Breast epithelium (tissue), 3 donors: ENCODE data around the gene ASTN1.

Experiments
- POLR2AphosphoS5 ChIP-seq, 3 donors: sonication (generic); formaldehyde crosslinking; IDR thresholded peaks; one replicate each; pipeline ENCODE4 v1.6.1; 2017; ENCODE audit warnings: antibody characterized with exemption in 3 of 3
- TF ChIP-seq, protein P1 (sequence below), 3 donors: fragments of 450-650 bp; IDR thresholded peaks; one replicate each; pipeline ENCODE4 v1.5.1; 2016 to 2017; ENCODE audit warnings: antibody characterized with exemption in 3 of 3, mild to moderate bottlenecking in 3 of 3, moderate library complexity in 3 of 3

- no peak for TF ChIP-seq POLR2AphosphoS5 (IDR thresholded peaks at IDR 0.05)
- TF ChIP-seq, protein P1, sequence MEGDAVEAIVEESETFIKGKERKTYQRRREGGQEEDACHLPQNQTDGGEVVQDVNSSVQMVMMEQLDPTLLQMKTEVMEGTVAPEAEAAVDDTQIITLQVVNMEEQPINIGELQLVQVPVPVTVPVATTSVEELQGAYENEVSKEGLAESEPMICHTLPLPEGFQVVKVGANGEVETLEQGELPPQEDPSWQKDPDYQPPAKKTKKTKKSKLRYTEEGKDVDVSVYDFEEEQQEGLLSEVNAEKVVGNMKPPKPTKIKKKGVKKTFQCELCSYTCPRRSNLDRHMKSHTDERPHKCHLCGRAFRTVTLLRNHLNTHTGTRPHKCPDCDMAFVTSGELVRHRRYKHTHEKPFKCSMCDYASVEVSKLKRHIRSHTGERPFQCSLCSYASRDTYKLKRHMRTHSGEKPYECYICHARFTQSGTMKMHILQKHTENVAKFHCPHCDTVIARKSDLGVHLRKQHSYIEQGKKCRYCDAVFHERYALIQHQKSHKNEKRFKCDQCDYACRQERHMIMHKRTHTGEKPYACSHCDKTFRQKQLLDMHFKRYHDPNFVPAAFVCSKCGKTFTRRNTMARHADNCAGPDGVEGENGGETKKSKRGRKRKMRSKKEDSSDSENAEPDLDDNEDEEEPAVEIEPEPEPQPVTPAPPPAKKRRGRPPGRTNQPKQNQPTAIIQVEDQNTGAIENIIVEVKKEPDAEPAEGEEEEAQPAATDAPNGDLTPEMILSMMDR (IDR thresholded peaks at IDR 0.05) = no peak
Measured at GRCh38 chr1:176903474-176903873, 261.0 kb downstream of the ASTN1 start.
